HCT116 (cell line): Measurements from ENCODE around the gene ACHE. TPM values are rescaled to one million over a fixed set of nuclear protein-coding genes. Genes with fewer than 3 reads are reported as not detected.

Source experiments
- ATAC-seq: fragments of 200-7000 bp; cut with Tn5 transposase; 2 replicates; pipeline ENCODE4 v1.9.1; 2020; ENCODE audit warnings: mild to moderate bottlenecking, moderate library complexity
- BruUV-seq: library from RNA; stranded (reverse); fragments of 400-500 nt; replicated peaks from 2 replicates; lab custom pipeline; 2021; lab: Mats Ljungman, UMichigan
- CTCF ChIA-PET: fragments of 300-600 bp; sonication (Branson Sonifier 250); formaldehyde crosslinking; loops from one replicate; lab custom pipeline; 2021; ENCODE audit warnings: antibody characterized with exemption; lab: Charles Lee
- POLR2A ChIA-PET: fragments of 300-600, 350-600 bp; sonication (Branson Sonifier 250); formaldehyde crosslinking; loops from one replicate; lab custom pipeline; 2021; ENCODE audit warnings: antibody characterized with exemption; lab: Charles Lee
- RAD21 ChIA-PET, 2 experiments: fragments of 300-600 bp; sonication (Branson Sonifier 250); formaldehyde crosslinking; loops; one replicate each; lab custom pipeline; 2023; ENCODE audit warnings: low total read pairs in 2 of 2; ENCODE audit not compliant: uncharacterized antibody in 2 of 2, unreplicated experiment in 2 of 2, low non-redundant PET in 1 of 2; lab: Charles Lee
- DNase-seq: peaks from one replicate; pipeline ENCODE4 v3.0.0-alpha.2; 2010; ENCODE audit warnings: low read depth, low spot score
- H2AFZ ChIP-seq: fragments of 200-600 bp; shearing (Covaris generic), sonication (generic); 2 replicates; pipeline ENCODE4 v1.6.1; 2017; ENCODE audit warnings: low read depth, mixed run types, mixed read lengths, antibody characterized with exemption, low read length; ENCODE audit not compliant: poor library complexity, severe bottlenecking
- H3K27ac ChIP-seq: 2 replicates; pipeline ENCODE4 v1.5.1; 2012; ENCODE audit warnings: low read depth, low read length
- H3K27me3 ChIP-seq: fragments of 200-600 bp; sonication (generic); 2 replicates; pipeline ENCODE4 v1.6.1; 2016; ENCODE audit warnings: mixed run types, low read length, mixed read lengths; ENCODE audit not compliant: insufficient read depth
- H3K36me3 ChIP-seq, 2 experiments: fragments of 200-500 bp in 1 of 2; fragments of 200-600 bp in 1 of 2; sonication (Bioruptor generic) in 1 of 2; sonication (generic) in 1 of 2; 2 replicates each; pipeline versions ENCODE4 v1.5.1 to v1.6.1; 2014 to 2016; ENCODE audit warnings: low read length in 2 of 2, inconsistent platforms in 1 of 2, mixed read lengths in 1 of 2, mixed run types in 1 of 2; ENCODE audit not compliant: insufficient read depth in 2 of 2, control insufficient read depth in 1 of 2
- H3K4me1 ChIP-seq, 2 experiments: fragments of 200-600 bp in 1 of 2; sonication (generic) in 1 of 2; 2 replicates each; pipeline versions ENCODE4 v1.5.1 to v1.6.1; 2012 to 2017; ENCODE audit warnings: low read length in 2 of 2, inconsistent platforms in 1 of 2, mild to moderate bottlenecking in 1 of 2, mixed read lengths in 1 of 2, mixed run types in 1 of 2, moderate library complexity in 1 of 2; ENCODE audit not compliant: insufficient read depth in 2 of 2, control insufficient read depth in 1 of 2
- H3K4me2 ChIP-seq: fragments of 200-600 bp; sonication (generic); 2 replicates; pipeline ENCODE4 v1.6.1; 2017; ENCODE audit warnings: mixed run types, low read length, mixed read lengths
- H3K4me3 ChIP-seq, 2 experiments: fragments of 200-600 bp in 1 of 2; sonication (generic) in 1 of 2; replicated peaks in 1 of 2; 2 replicates each; pipeline ENCODE4 v1.5.1; 2011 to 2016; ENCODE audit warnings: low read length in 2 of 2, control low read depth in 1 of 2, low read depth in 1 of 2, mild to moderate bottlenecking in 1 of 2, mixed read lengths in 1 of 2, mixed run types in 1 of 2
- H3K79me2 ChIP-seq: fragments of 200-600 bp; sonication (generic); 2 replicates; pipeline ENCODE4 v1.6.1; 2017; ENCODE audit warnings: mild to moderate bottlenecking, mixed run types, low read length, moderate library complexity, mixed read lengths; ENCODE audit not compliant: insufficient read depth
- H3K9ac ChIP-seq: fragments of 200-600 bp; sonication (generic); 2 replicates; pipeline ENCODE4 v1.6.1; 2016; ENCODE audit warnings: low read length, mixed read lengths
- H3K9me2 ChIP-seq: fragments of 200-600 bp; sonication (generic), shearing (Covaris generic); 2 replicates; pipeline ENCODE4 v1.6.1; 2017; ENCODE audit warnings: mixed run types, mild to moderate bottlenecking, moderate library complexity; ENCODE audit not compliant: insufficient read depth
- H3K9me3 ChIP-seq, 2 experiments: fragments of 200-500 bp in 1 of 2; fragments of 200-600 bp in 1 of 2; sonication (Bioruptor generic) in 1 of 2; sonication (generic) in 1 of 2; 2 replicates each; pipeline ENCODE4 v1.6.1; 2014 to 2017; ENCODE audit warnings: low read length in 2 of 2, mixed read lengths in 2 of 2, inconsistent platforms in 1 of 2, low read depth in 1 of 2, mild to moderate bottlenecking in 1 of 2, mixed run types in 1 of 2, moderate library complexity in 1 of 2; ENCODE audit not compliant: control insufficient read depth in 1 of 2, insufficient read depth in 1 of 2
- H4K20me1 ChIP-seq: fragments of 200-600 bp; sonication (generic), shearing (Covaris generic); 2 replicates; pipeline ENCODE4 v1.6.1; 2017; ENCODE audit warnings: mixed run types, mild to moderate bottlenecking, moderate library complexity; ENCODE audit not compliant: insufficient read depth
- CEBPB ChIP-seq: IDR thresholded peaks from 2 replicates; pipeline ENCODE4 v1.6.1; 2012; ENCODE audit warnings: low read depth
- EGR1 ChIP-seq: IDR thresholded peaks from 2 replicates; pipeline ENCODE4 v1.6.1; 2012; ENCODE audit warnings: low read depth
- POLR2A ChIP-seq: IDR thresholded peaks from 2 replicates; pipeline ENCODE4 v1.7.0; 2011; ENCODE audit warnings: borderline replicate concordance; ENCODE audit not compliant: insufficient read depth, insufficient read length; ENCODE audit errors: extremely low read depth
- SRF ChIP-seq: IDR thresholded peaks from 2 replicates; pipeline ENCODE4 v1.6.1; 2012; ENCODE audit warnings: low read depth
- intact Hi-C: fragments of 100-400 bp; cut with micrococcal nuclease; formaldehyde crosslinking; loops from 2 replicates; pipeline ENCODE4 v1.10.0; 2022
- total RNA-seq: library from RNA; stranded (reverse); gene quantifications from one replicate; pipeline ENCODE4 v1.2.1, GENCODE V29; 2021; ENCODE audit not compliant: unreplicated experiment
- TF ChIP-seq, protein P1 (sequence below), 3 experiments: fragments of 200-600 bp in 1 of 3; sonication (generic) in 1 of 3; IDR thresholded peaks in 2 of 3; conservative IDR thresholded peaks in 1 of 3; 2 replicates each; pipeline ENCODE4 v1.5.1; 2012 to 2017; ENCODE audit warnings: low read depth in 2 of 3, low read length in 2 of 3, antibody characterized with exemption in 1 of 3, borderline replicate concordance in 1 of 3, control low read depth in 1 of 3, mild to moderate bottlenecking in 1 of 3, mixed read lengths in 1 of 3, mixed run types in 1 of 3, moderate library complexity in 1 of 3; ENCODE audit not compliant: insufficient read depth in 1 of 3

ACHE gene
- total RNA-seq, 1 experiment from 2014 or later = 1.8 TPM

DNA sequence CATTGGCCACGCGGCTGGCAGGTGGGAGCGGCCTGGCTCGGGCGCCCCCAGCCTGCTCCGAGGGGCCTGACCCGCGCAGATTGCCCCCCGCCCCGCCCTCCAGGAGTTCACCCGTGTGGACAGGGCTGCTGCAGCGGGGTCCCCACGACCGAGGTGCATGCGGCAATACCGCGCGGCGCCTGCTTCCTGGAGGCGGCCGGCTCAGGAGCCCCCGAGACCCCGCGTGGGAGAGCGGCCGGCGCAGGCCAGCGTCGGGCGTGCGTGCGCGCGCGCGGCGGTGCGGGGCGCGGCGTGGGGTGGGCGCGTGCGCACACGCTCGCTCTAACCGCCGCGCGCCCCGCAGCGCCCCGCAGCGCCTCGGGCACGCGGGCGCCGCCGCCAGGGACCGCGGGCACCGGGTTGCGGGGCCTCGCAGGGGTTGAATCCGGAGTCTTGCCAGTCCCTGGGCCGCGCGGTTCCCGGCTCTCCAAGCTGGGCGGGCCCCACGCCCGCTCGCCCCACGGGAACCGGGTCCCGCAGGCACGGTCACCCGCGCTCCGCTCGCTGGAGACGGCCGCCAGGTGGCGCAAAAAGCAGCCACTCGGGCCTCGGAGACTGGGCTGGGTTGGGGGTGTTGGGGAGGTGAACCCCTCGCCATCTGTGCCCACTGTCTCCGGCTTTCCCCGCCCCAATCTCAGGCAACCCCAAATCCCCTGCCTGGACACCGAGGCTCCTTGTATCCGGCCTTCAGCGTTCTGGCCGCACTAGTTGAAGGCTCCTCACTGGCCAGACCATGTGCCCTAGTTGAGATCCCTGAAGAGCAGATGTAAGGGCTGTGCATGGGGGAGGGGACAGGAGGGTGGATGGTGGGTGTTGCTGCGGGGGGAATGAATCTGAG, 1.3 kb upstream of the ACHE start:
- intact Hi-C loops = loop anchor here (1.0 to 5.0 kb wide), 4 partner anchors 162 to 386 kb away; no protein-coding TSS in a partner anchor

More for the DNA sequence above, 1.3 kb upstream of the ACHE start:
- no peaks in the 10 kb centered on the region for H3K79me2 ChIP-seq
- ChIA-PET RAD21 (no interaction called here), CTCF (interaction anchor here (2.7 kb wide), 1 partner anchor 385 kb away, joined by 8 read pairs; no protein-coding TSS in a partner anchor), POLR2A (no interaction called here)
- peak overlapping the region; percentile 91 for H3K4me2 ChIP-seq
- no peak overlapping the region for H3K27ac ChIP-seq
- H3K27me3 ChIP-seq = no peaks in the 10 kb centered on the region; the same call in 1 of the 2 replicates
- peaks cover 6 to 31% of the 10 kb centered on the region in 2 experiments for H3K4me1 ChIP-seq
- DNase-seq (no peak), ATAC-seq (peak; percentile 61)
- TF ChIP-seq, protein P1, sequence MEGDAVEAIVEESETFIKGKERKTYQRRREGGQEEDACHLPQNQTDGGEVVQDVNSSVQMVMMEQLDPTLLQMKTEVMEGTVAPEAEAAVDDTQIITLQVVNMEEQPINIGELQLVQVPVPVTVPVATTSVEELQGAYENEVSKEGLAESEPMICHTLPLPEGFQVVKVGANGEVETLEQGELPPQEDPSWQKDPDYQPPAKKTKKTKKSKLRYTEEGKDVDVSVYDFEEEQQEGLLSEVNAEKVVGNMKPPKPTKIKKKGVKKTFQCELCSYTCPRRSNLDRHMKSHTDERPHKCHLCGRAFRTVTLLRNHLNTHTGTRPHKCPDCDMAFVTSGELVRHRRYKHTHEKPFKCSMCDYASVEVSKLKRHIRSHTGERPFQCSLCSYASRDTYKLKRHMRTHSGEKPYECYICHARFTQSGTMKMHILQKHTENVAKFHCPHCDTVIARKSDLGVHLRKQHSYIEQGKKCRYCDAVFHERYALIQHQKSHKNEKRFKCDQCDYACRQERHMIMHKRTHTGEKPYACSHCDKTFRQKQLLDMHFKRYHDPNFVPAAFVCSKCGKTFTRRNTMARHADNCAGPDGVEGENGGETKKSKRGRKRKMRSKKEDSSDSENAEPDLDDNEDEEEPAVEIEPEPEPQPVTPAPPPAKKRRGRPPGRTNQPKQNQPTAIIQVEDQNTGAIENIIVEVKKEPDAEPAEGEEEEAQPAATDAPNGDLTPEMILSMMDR (IDR thresholded peaks at IDR 0.05 in 2 of 3, conservative IDR thresholded peaks at IDR 0.05 in 1 of 3; ENCODE audit: borderline replicate concordance in 1 of 3, insufficient read depth in 1 of 3, low read depth in 2 of 3, low read length in 2 of 3) = peak in 2 of 3 experiments; percentile 74 to 82; a peak in 4 of 6 replicates
- TF ChIP-seq EGR1 = no peak
- TF ChIP-seq CEBPB = no peak
- TF ChIP-seq POLR2A = no peak
- no peak for TF ChIP-seq SRF
- no peaks in the 10 kb centered on the region for H3K36me3 ChIP-seq
- H3K9ac ChIP-seq = no peak overlapping the region; the same call in 1 of the 2 replicates
- H4K20me1 ChIP-seq = no peaks in the 10 kb centered on the region
- no TSS peak for BruUV-seq
- H3K9me3 ChIP-seq = no peaks in the 10 kb centered on the region
- no peaks in the 10 kb centered on the region for H3K9me2 ChIP-seq
- H2AFZ ChIP-seq = peak overlapping the region; percentile 85
- peak overlapping the region in 1 of 2 experiments; percentile 56; a peak in 1 of 4 replicates for H3K4me3 ChIP-seq
